Thymus (tissue), 11 donors: Measurements from ENCODE around the gene ATP5MC2. TPM values are rescaled to one million over a fixed set of nuclear protein-coding genes. Genes with fewer than 3 reads are reported as not detected.

Experiments used
- DNase-seq, 9 donors: peaks; one replicate each; pipeline ENCODE4 v3.0.0-alpha.2; 2013; ENCODE audit warnings: low spot score in 9 of 9, low read depth in 6 of 9, missing footprints in 1 of 9
- H3K27ac ChIP-seq, 2 donors: one replicate each; pipeline ENCODE4 v1.5.1; 2013; ENCODE audit warnings: control low read depth in 1 of 2, low read depth in 1 of 2, low read length in 1 of 2, mild to moderate bottlenecking in 1 of 2, moderate library complexity in 1 of 2
- H3K27me3 ChIP-seq, 2 donors: one replicate each; pipeline ENCODE4 v1.5.1; 2013; ENCODE audit warnings: low read length in 1 of 2; ENCODE audit not compliant: control insufficient read depth in 2 of 2, insufficient read depth in 1 of 2
- H3K36me3 ChIP-seq, 2 donors: one replicate each; pipeline ENCODE4 v1.5.1; 2013; ENCODE audit warnings: low read length in 1 of 2, mild to moderate bottlenecking in 1 of 2, moderate library complexity in 1 of 2; ENCODE audit not compliant: control insufficient read depth in 2 of 2, insufficient read depth in 2 of 2
- H3K4me1 ChIP-seq, 2 donors: one replicate each; pipeline ENCODE4 v1.5.1; 2013; ENCODE audit warnings: low read length in 2 of 2; ENCODE audit not compliant: control insufficient read depth in 2 of 2, insufficient read depth in 2 of 2
- H3K4me3 ChIP-seq, 2 donors: one replicate each; pipeline ENCODE4 v1.5.1; 2013; ENCODE audit warnings: low read length in 2 of 2, control low read depth in 1 of 2, mild to moderate bottlenecking in 1 of 2
- H3K9me3 ChIP-seq, 2 donors: one replicate each; pipeline ENCODE4 v1.5.1; 2013; ENCODE audit warnings: low read length in 1 of 2, mild to moderate bottlenecking in 1 of 2; ENCODE audit not compliant: control insufficient read depth in 2 of 2, insufficient read depth in 1 of 2
- WGBS: extraction: QIAGEN DNeasy Blood & Tissue Kit; methylation state at CpG from one replicate; pipeline ENCODE4 v1.1.7; 2013; 5-methylcytosine and 5-hydroxymethylcytosine counted together
- polyA plus RNA-seq: library from polyadenylated mRNA; stranded (reverse); fragments of 200-250 nt; gene quantifications from one replicate; pipeline ENCODE4 v1.2.3, GENCODE V29; 2013
- total RNA-seq: library from RNA; stranded (reverse); fragments of 120-200 nt; gene quantifications from one replicate; pipeline ENCODE4 v1.2.4, GENCODE V29; 2013
- donor health status: healthy.

The ATP5MC2 gene
- total and polyA plus RNA-seq, 2 donors, result 272 to 335 TPM

DNA sequence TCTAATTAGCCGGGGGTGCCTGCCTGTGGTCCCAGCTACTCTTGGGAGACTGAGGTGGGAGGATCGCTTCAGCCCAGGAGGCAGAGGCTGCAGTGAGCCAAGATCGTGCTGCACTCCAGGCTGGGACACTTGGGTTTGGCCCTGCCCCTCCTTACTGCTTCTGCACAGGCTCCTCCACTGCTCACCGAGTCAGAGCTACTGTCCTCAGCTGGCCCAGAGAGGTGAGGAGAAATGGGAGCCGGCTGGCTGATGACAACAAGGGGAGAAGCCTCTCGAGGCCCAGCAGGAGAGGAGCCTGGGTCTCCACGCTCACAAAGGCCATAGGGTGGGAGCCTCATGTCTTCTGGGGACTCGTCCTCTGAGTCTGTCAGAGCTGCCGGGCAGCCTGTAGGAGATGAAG, 37.6 kb upstream of the ATP5MC2 start:
- H3K27ac ChIP-seq, result no peak overlapping the region
- no peak for DNase-seq
- H3K36me3 ChIP-seq, result peaks cover 40 to 59% of the 10 kb centered on the region in 2 donors
- H3K4me1 ChIP-seq, result no peaks in the 10 kb centered on the region
- no peak overlapping the region for H3K4me3 ChIP-seq
- 97% methylated on average over 9 of the region's 9 CpGs for WGBS
- H3K27me3 ChIP-seq, result peaks cover 0 to 9% of the 10 kb centered on the region in 2 donors
- H3K9me3 ChIP-seq, result no peaks in the 10 kb centered on the region

DNA sequence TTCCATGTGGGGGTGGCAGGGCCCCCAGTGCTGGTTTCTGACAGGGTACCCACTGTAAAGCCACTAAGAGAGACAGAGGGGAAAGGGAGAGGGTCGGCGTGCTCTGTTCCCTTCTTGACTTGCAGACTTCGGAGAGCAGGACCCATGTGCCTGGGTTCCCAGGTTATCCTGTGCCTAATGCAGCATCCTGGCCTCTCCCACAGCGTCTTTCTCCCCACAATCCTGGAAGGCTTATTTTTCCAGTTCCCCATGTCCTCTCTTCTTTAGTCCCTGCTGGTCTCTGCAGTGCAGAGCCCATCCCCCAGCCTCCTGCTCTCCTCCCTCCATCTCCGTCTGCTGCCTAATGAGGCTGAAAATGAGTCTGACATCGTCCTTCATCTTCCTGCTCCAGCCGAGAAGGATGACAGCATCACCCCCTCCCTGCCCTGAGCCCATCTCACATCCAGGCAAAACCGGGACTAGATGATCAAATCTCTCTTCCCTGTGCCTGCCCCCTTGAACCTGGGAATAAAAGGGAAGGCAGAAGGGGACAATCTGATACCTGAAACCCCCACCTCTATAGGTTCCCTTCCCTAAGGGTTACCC, 36.3 kb upstream of the ATP5MC2 start:
- peaks cover 39 to 56% of the 10 kb centered on the region in 2 donors for H3K36me3 ChIP-seq
- peaks cover 0 to 17% of the 10 kb centered on the region in 2 donors for H3K27me3 ChIP-seq
- H3K9me3 ChIP-seq, result no peaks in the 10 kb centered on the region
- 95% methylated on average over 8 of the region's 8 CpGs for WGBS
- no peaks in the 10 kb centered on the region for H3K4me1 ChIP-seq
- DNase-seq, result no peak
- H3K27ac ChIP-seq, result no peak overlapping the region
- no peak overlapping the region for H3K4me3 ChIP-seq

DNA sequence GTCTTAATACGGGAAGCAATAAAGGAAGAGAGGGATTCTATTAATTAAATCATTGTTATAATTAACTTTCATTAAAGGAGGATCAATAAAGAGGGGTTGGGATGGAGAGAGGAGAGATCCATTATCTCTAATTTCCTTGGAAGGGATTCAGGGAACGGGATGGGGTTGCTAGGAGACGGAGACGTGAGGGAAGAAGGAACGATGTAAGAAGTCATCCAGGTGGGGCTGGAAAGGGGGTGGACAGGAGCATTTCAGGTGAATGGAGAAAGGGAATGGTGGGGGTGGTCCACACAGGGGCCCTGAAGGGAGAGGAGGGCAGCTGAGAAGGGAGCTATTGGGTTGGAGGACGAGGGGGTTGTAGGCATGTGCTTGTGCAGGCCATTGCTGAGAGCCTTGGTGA, 34.2 kb upstream of the ATP5MC2 start:
- peaks cover 22 to 38% of the 10 kb centered on the region in 2 donors for H3K36me3 ChIP-seq
- WGBS, result 88% methylated on average over 6 of the region's 6 CpGs
- no peak for DNase-seq
- no peak overlapping the region for H3K4me3 ChIP-seq
- no peaks in the 10 kb centered on the region for H3K4me1 ChIP-seq
- no peaks in the 10 kb centered on the region for H3K9me3 ChIP-seq
- H3K27me3 ChIP-seq, result peaks cover 0 to 36% of the 10 kb centered on the region in 2 donors
- no peak overlapping the region for H3K27ac ChIP-seq

DNA sequence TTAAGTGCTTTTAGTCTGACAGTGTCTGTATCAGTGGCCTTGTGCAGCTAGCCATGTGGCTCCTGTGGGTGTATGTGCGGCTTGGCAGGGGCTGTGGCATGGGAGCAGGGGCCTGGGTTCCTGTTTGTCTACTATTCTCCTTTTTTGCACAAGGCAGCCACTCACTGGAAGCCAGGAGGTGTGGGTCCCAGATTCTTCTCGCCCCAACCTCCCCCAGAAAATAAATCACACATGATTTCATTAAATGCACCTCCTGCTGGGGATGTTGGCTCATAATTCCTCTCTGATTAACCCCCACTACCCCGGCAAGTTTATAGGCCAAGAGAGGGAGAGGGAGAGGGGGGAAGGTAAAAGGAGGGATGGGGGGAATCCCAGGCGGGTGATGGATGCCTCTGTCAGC, 33.8 kb upstream of the ATP5MC2 start:
- H3K27ac ChIP-seq, result no peak overlapping the region
- DNase-seq, result no peak
- 81% methylated on average over 4 of the region's 4 CpGs for WGBS
- H3K36me3 ChIP-seq, result peaks cover 18 to 33% of the 10 kb centered on the region in 2 donors
- peaks cover 0 to 40% of the 10 kb centered on the region in 2 donors for H3K27me3 ChIP-seq
- no peaks in the 10 kb centered on the region for H3K9me3 ChIP-seq
- H3K4me1 ChIP-seq, result no peaks in the 10 kb centered on the region
- H3K4me3 ChIP-seq, result no peak overlapping the region

DNA sequence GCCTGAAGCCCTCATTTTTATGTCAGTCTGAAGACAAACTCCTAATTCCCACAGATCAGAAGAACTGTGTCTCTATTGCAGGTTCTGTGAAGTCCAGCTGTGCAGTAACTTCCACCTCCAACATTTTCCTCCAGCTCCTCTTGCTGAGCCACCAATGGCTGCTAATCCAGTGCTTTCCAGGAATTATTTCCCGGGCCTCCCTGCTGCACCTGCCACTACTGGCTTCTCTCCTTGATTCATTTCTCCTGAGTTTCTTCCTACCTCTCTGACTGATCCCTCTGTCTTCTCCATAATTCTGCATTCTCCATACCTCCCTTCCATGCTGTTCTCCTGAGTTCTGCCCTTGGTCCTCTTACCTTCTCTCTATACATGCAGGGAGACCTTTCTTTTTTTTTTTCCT, 30.2 kb upstream of the ATP5MC2 start:
- Histone ChIP-seq H3K4me3 (no peak overlapping the region), H3K9me3 (no peaks in the 10 kb centered on the region), H3K4me1 (no peaks in the 10 kb centered on the region), H3K27ac (no peak overlapping the region), H3K27me3 (peaks cover 13 to 72% of the 10 kb centered on the region in 2 donors), H3K36me3 (peaks cover 0 to 3% of the 10 kb centered on the region in 2 donors)
- DNase-seq, result no peak
- 86% methylated on average over 1 of the region's 1 CpG for whole genome bisulfite sequencing

DNA sequence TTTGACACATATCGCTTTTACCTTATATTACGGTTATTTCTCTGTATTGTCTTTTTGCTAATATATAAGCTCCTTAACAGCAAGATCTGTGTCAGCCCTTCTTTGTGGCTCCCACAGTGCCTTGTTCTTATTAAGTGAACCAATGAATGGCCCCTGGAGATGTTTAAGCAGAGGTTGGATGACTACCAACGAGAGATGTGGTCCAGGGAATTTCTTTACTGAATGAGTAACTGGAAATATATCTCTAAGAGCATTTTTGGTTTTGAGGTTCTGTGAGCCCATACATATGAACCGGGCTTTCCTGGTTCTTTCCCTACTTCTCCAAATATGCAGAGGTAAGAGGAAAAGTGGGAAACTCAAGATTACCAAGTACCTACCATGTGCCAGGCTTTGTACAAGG, 27.9 kb upstream of the ATP5MC2 start:
- H3K27me3 ChIP-seq, result peaks cover 27 to 87% of the 10 kb centered on the region in 2 donors
- H3K4me1 ChIP-seq, result no peaks in the 10 kb centered on the region
- H3K36me3 ChIP-seq, result no peaks in the 10 kb centered on the region
- no peak overlapping the region for H3K4me3 ChIP-seq
- no peaks in the 10 kb centered on the region for H3K9me3 ChIP-seq
- no peak overlapping the region for H3K27ac ChIP-seq
- WGBS, result 84% methylated on average over 4 of the region's 4 CpGs
- no peak for DNase-seq

DNA sequence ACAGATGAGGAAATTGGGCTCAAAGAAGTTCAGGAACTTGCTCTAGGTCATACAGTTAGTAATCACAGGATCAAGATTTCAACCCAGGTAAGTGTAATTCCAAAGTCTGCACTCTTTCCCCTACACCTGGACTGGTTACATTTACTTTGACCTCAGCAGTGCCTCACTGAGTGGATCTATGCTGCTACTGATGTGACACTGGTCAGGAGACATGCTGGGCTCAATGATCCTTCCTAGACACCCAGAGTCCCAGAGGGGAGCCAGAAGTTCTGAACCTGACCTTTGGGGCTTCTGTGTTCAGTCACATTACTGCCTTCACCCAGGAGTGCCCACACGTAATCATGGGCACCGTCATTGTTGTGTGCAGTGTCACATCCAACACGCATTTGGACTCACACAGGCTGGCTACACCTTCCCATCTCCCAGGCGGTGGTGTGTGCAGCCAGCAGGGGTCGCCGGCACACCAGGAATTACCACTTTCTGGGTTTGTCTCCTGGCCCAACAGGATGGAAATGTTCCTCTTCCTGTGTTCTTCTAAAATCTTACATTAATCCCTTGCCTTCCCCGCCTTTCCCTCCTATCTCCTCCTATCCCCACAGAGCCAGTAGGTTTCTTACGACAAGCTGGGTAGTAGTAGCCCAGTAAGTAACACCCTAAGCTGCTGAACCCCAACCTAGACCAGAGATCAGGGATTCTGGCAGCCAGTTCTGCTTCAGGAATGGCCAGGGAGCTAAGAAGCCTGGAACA, 25.8 kb upstream of the ATP5MC2 start:
- no peaks in the 10 kb centered on the region for H3K9me3 ChIP-seq
- H3K4me1 ChIP-seq, result peaks cover 0 to 2% of the 10 kb centered on the region in 2 donors
- 6% methylated on average over 8 of the region's 8 CpGs for WGBS
- H3K4me3 ChIP-seq, result no peak overlapping the region
- peak in 7 of 9 donors; percentile 24 to 72 (median 58) for DNase-seq
- no peak overlapping the region for H3K27ac ChIP-seq
- H3K36me3 ChIP-seq, result no peaks in the 10 kb centered on the region
- peaks cover 37 to 94% of the 10 kb centered on the region in 2 donors for H3K27me3 ChIP-seq

DNA sequence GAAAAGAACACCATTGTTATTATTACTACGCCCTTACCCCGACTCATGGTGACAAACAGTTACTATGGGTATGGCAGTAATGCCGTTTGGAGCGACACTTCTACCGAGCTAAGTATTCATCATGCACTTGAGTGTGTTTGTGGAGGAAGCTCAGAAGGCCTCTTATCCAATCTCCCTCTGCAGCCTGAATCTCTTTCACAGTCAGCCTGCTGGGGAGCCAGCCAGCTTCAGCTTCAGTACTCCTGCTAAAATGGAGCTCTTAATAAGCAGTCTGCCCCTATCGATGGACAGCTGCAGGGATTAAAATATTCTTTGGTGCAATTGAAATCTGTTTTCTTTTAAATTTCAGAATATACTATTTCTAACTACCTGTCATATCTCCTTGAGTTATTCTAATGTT, 24.7 kb upstream of the ATP5MC2 start:
- no peak for DNase-seq
- H3K4me3 ChIP-seq, result no peak overlapping the region
- no peak overlapping the region for H3K27ac ChIP-seq
- no peaks in the 10 kb centered on the region for H3K9me3 ChIP-seq
- H3K36me3 ChIP-seq, result no peaks in the 10 kb centered on the region
- H3K4me1 ChIP-seq, result peaks cover 0 to 10% of the 10 kb centered on the region in 2 donors
- 72% methylated on average over 6 of the region's 6 CpGs for WGBS
- peaks cover 44 to 94% of the 10 kb centered on the region in 2 donors for H3K27me3 ChIP-seq

DNA sequence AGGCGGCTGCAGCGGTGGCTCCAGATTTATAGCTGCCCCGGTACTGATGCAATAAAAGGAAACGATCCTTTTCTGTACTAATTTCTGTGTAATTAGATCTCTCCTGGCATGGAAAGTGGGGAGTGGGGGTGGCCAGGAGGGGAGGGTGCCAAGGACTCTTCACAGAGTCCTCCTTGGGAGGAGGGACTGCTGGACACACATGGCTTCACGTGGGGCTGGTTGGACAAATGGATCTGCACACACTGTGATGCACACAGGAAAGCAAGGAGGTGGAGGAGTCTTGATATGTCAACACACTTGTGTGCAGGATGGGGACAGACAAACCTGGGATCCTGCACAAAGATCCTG, 23.8 kb upstream of the ATP5MC2 start:
- H3K36me3 ChIP-seq, result no peaks in the 10 kb centered on the region
- 40% methylated on average over 5 of the region's 5 CpGs for WGBS
- H3K27me3 ChIP-seq, result peaks cover 53 to 95% of the 10 kb centered on the region in 2 donors
- H3K27ac ChIP-seq, result no peak overlapping the region
- H3K4me1 ChIP-seq, result peaks cover 4 to 18% of the 10 kb centered on the region in 2 donors
- DNase-seq, result no peak
- H3K4me3 ChIP-seq, result no peak overlapping the region
- H3K9me3 ChIP-seq, result no peaks in the 10 kb centered on the region
